ENCODE measurements around the gene PLEKHG1. TPM values are rescaled to one million over a fixed set of nuclear protein-coding genes. Genes with fewer than 3 reads are reported as not detected.

PLEKHG1 gene
- total RNA-seq, 1 experiment from 2014 or later, result not detected

DNA sequence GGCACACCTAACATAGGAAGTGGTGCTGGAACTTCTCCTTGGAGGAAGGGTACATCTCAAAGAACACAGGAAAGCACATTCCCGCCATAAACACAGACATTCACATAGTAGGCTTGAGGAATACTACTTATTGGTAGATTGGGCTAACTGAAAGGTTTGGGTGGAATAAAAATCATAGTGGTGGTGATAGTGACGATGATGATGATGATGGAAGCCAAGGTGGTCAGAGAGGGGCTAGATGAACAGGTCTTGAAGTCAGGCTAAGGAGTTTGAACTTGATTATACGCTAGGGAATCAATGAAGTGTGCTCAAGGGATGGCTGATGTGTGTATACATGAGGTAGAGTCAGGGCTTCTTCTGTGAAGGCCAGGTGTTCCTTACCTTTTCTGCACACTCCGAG lies 12.0 kb upstream of the PLEKHG1 start:
- in situ Hi-C loops (cut with HindIII; ENCODE audit: low sequenced_read_pairs), result no loop called here
- DNase-seq (ENCODE audit: low spot score), result no peak

DNA sequence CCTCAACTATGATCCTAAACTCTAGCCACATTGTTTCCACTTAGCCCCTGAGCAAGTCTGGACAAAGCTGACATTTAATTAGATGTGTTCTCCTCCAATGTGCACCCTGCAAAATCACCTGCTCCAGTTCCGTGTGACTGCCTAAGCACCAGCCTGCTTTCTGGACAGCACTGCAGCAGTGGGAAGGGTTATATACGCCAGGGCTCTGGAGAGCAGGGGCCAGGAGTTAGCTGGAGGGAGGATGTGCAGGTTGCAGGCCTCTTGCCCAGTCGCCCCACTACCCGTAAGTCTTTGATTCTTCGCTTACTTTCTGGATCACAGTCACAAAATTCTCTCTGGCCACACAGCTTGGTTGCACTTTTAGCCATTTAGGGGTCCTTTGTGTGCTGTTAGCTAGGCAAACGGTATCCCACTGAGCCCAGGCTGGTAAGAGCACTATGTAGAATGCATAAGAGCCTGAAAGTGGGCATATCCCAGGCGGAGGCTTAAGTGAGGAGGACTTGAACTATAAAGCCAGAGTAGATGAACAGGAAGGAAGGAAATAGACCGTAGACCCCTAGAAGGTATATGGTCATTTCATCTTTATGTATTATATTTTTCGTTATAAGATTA lies 10.7 kb upstream of the PLEKHG1 start:
- DNase-seq (ENCODE audit: low spot score), result no peak
- in situ Hi-C loops (cut with HindIII; ENCODE audit: low sequenced_read_pairs), result no loop called here

DNA sequence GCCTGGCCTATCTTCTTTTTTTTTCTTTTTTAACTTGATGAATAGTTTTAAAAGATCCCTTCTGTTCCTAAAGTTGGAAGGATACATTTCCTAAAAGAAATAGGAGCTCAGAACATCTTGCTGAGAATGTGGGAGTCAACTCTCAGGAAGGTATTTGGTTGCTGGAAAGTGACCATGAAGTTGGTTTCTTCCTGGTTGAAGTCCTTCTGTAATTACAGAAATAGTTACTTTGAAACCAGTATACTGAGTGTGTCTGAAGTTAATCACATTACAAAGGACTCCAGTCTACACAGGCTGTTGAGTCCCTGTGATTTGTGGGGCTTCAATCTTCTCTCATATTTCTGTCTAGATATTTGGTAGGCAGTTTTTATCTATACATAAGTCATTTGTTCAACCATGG lies 9.8 kb upstream of the PLEKHG1 start:
- DNase-seq (ENCODE audit: low spot score), result no peak
- in situ Hi-C loops (cut with HindIII; ENCODE audit: low sequenced_read_pairs), result no loop called here

DNA sequence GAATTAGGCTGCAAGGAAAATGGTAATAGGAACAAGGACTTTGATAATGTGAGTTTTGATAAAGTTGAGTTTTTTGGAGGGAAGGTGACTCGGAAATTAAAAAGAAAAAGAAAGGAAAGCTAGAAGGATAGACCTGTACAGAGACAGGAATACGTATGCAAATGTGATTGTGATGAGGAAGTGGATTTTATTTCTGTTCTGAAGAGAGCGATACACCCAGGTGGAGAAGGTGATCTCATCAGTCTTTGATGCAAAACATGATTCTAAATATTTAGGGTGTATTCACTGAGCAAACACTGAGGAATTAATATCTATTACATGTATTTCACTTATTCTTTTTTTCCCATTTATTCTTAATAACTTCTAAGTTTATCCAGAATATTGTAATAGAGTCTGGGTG lies 9.2 kb upstream of the PLEKHG1 start:
- no peak for DNase-seq (ENCODE audit: low spot score)
- in situ Hi-C loops (cut with HindIII; ENCODE audit: low sequenced_read_pairs), result no loop called here

DNA sequence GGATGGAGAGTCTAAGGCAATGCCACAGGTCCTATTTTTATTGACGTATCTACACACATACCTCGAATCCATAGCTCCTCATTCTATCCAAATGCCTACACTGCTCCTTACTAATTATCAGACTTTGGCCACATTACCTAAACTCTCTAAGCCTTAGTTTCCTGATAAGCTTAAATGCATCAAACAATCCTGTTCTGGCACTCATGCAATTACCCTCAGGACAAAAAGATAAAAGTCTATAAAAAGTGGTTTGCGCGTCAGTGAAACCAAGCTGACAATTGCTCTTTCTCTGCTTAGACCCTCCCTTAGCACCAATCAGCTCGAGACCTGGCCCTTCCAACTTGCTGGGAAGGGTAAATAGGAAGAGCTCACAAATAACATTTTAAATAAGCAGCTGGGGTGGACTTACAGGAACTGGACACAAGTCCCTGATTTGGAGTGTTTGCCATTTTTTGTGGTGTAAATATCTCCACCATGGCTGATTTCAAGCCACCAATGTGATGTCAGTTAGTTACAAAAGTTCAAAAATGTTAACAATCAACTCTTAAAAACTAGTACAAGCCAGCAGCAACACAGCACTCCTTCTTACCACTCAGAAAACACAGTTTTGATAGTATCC lies 7.2 kb upstream of the PLEKHG1 start:
- DNase-seq (ENCODE audit: low spot score), result no peak
- in situ Hi-C loops (cut with HindIII; ENCODE audit: low sequenced_read_pairs), result no loop called here

DNA sequence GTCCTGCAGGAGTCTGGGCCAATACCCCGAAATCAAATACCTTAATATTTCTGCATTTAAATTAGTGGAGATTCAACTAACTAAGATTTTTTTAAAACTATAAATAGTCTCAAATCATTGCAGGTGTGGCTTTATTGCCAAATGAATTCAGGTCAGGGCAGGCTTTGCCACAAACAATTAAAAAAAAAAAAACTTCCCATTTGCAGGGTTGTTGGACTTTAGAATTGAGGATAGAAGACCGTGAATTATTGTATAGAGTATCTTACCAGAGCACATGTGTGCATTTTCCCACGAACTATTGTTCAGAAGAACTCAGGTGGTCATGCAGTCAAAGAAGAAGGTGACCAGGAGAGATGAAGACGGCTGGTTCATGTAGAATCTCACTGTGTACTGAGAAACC lies 6.6 kb upstream of the PLEKHG1 start:
- in situ Hi-C loops (cut with HindIII; ENCODE audit: low sequenced_read_pairs), result no loop called here
- no peak for DNase-seq (ENCODE audit: low spot score)

DNA sequence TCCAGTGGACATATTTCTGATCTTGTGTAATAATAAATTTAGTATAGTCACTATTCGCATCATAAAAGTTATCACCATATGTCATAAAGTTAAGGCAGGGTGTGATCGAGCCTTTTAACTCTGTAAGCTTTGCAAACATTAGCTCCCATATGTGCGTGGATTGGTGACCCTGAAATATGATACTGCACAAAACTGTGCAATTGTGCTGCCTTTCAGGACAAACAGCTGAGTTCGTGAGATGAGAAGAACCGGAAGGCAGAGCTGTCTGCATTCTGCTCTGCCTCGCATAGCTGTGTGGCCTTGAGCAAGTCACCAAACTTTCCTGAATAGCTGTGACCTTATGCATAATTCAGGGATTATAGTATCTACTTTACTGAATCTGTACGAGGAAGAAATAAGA lies 3.2 kb upstream of the PLEKHG1 start:
- in situ Hi-C loops (cut with HindIII; ENCODE audit: low sequenced_read_pairs), result no loop called here
- DNase-seq (ENCODE audit: low spot score), result no peak

DNA sequence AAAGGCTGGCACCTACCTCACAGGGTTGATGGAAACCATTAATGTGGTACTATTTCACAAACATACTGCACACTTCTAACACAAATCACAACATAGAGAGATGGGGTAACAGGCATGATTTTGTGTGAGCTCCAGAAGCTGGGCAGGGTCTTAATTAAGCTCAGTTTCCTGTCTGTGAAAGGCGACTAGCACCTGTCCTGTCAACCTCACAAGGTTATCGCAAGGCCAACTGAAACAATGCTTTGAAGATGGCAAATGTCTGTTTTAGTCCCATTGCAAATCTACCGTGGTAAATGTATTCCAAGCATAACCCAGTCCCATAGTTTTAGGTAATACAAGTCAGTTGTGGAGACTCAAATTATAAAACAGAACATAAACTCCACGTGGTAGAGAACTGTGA lies 1.3 kb upstream of the PLEKHG1 start:
- in situ Hi-C loops (cut with HindIII; ENCODE audit: low sequenced_read_pairs), result no loop called here
- no peak for DNase-seq (ENCODE audit: low spot score)

DNA sequence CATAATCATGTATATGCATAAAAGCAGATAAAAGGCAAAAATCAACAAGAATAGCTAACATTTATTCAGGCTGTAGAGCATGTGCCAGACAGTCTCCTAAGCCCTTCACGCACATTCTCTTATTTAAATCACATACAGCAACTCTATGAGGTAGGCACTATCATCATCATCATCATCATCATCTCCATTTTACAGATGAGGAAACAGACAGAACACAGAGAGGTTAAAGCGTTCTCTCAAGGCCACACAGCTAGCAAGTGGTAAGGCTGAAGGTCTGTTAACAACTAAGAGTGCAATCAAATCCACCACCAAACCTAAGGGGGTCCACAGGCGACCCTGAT lies 857 bp upstream of the PLEKHG1 start:
- in situ Hi-C loops (cut with HindIII; ENCODE audit: low sequenced_read_pairs), result no loop called here
- DNase-seq (ENCODE audit: low spot score), result no peak

DNA sequence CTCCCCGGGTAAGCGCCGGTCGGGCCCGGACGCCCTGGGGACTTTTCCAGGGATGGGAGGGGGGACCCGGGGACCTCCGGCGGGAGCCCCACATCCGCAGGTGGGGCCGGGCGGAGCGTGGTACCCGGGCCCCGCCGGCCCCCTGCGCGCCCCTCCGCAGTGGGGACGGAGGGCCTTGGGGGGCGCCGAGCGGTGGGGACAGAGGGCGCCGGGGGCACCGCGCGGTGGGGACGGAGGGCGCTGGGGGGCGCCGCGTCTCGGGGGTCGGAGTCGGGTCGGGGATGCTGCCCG lies 270 bp downstream of the PLEKHG1 start:
- DNase-seq (ENCODE audit: low spot score), result no peak
- in situ Hi-C loops (cut with HindIII; ENCODE audit: low sequenced_read_pairs), result no loop called here

DNA sequence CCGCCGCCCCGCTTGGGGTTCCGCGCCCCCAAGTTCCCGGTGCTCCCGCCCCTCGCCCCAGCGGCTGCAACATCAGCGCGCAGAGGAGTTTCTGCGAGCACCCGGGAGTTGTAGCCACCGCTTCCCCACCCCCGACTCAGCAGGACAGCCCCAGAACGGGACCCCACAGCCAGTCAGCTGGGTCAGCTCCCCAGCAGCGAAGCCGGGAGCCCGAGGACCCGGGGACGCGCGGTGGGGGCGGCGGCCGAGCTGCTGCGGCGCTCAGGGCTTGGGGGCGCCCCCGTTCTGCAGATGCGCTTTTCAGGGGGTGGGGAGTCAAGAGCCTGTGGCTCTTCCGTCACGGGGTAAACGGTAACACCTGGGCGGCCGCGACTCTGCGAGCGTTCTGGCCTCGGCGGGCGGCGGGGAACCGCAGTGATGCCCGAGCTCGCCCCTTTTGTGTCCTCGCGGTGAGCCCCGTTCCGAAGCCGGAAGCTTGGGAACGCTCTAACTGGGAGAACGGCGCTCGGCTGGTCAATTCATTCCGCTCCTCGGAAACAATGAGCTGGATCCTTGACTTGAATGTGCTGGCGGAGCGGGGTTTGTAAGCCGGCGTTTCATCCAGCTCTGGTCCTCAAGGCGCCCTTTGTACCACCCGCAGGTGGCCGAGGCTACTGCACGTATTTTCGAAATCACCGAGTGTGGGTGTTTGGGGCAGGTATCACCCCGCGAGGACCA lies 774 bp downstream of the PLEKHG1 start:
- in situ Hi-C loops (cut with HindIII; ENCODE audit: low sequenced_read_pairs), result no loop called here

DNA sequence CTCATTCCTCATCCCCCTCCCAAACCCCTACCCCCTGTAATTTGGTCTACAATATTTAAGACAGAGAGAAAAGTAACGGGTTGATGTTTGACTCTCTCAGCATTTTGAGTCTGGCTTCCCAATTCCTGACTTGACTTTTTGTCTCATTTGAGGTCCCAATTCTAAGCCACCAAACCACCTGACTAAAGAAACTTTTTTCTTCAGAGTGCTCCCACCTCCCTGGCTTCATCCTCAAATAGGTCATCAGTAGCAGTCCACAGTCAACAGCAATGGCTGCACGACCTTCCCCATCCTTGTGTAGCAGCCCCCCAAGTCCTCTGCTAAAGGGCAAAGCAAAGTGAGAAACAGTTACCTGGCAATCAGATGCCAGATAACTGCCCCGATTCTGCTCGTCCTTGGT lies 1.8 kb downstream of the PLEKHG1 start:
- in situ Hi-C loops (cut with HindIII; ENCODE audit: low sequenced_read_pairs), result no loop called here
- DNase-seq (ENCODE audit: low spot score), result no peak

More for the DNA sequence above, 774 bp downstream of the PLEKHG1 start:
- DNase-seq (ENCODE audit: low spot score), result peak; percentile 50

DNA sequence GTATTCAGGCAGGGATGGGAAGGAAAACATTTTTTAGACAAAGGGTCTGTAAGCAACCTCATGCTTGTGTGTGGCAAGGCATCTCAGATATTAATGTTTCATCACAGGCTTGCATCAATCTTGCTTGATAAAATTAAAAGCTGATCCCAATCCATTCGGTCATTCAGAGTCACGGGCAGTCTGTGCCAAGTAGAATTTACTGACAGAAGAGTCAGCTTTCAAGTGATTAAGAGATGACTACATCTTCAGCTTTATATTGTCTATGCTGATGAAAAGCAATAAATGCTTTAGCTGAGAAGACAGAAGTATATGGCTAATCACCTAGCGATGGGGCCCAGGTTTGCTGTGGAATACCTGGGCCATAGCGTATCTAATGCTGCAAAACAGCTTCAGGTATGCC lies 3.5 kb downstream of the PLEKHG1 start:
- in situ Hi-C loops (cut with HindIII; ENCODE audit: low sequenced_read_pairs), result no loop called here
- no peak for DNase-seq (ENCODE audit: low spot score)

DNA sequence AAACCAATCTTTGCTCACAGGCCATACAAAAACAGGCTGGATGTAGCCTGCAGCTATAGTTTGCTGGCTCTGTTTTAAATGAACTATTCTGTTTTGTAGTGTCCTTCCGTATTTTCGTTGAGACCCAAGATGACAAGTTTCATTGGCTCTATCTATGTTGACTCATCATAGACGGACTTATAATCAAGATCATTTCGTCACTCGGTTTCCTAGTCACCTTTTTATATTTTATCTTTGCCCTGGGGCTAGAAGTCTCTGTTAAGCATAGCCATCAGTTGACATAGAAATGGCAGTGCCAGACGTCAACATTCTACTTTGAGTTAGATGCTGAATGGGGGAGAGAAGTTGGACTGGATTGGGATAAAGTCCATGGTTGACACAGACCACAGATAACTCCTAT lies 4.8 kb downstream of the PLEKHG1 start:
- in situ Hi-C loops (cut with HindIII; ENCODE audit: low sequenced_read_pairs), result no loop called here
- DNase-seq (ENCODE audit: low spot score), result no peak

DNA sequence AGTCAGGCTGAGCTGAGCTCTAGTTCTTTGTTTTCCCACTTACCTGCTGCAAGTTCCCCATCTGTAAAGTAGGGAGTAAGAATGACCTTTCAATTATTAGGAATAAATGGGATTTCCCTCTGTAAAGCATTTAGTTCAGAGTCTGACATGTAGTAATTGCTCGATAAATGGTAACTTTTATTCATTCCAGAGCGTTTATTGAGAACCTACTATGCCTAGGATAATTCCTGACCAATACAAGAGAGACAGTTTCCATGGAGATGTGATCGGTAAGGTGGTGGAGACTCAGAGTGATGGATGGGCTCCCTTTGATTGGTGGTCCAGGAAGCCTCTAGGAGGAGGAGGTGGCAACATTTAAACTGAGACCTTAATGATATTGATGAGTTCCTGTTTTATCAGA lies 5.6 kb downstream of the PLEKHG1 start:
- in situ Hi-C loops (cut with HindIII; ENCODE audit: low sequenced_read_pairs), result no loop called here
- no peak for DNase-seq (ENCODE audit: low spot score)

DNA sequence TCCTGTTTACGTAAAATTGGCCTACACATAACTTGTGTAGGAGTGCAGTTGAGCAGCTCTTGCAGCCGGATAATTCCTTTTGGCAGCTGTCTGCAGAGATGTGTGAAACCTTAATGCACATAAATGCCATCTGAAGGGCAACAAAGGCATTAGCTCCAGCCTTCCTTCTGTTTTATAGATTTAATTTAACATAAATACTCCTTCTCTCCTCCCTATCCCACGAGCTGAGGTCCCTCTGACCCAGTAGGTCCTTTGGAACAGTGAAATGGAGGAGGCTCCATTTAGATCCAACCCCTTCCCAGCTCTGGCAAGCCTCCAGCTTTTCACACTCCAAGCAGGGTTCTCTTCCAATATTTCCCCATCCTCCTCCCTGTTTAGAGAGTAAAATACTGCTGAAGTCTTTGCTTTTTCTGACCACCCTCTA lies 6.5 kb downstream of the PLEKHG1 start:
- in situ Hi-C loops (cut with HindIII; ENCODE audit: low sequenced_read_pairs), result no loop called here
- no peak for DNase-seq (ENCODE audit: low spot score)

DNA sequence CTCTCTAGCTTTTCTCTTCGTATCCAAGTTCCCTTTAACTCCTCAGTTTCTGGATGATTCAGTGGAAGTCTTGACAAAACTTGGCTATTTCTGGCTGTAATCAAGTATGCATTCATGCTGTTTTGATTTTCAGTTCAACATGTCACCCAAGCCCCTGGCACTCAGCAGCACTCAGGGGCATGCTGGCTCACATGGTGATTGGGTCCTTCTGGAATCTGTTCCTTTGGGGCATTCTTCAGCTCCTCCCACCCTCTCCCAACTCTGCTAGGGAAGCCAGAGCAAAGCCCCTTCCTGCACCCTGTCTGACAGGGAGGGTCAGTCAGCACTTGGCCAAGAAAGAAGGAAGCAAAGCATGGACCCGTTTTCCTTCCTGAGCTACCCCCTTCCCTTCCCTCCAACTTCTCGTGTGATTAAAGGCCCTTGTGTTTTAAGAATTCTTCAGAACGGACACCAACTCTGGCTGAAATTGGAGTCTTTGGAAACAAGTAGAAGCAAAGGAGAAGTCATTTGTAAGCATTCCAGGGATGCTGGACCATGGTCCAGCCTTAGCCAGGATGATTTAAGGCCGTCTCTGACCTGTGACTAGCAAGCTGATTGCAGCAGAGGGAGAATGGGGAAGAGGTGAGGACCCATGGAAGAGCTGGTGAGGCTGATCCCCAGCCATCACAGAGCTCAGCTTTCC lies 7.1 kb downstream of the PLEKHG1 start:
- in situ Hi-C loops (cut with HindIII; ENCODE audit: low sequenced_read_pairs), result no loop called here

DNA sequence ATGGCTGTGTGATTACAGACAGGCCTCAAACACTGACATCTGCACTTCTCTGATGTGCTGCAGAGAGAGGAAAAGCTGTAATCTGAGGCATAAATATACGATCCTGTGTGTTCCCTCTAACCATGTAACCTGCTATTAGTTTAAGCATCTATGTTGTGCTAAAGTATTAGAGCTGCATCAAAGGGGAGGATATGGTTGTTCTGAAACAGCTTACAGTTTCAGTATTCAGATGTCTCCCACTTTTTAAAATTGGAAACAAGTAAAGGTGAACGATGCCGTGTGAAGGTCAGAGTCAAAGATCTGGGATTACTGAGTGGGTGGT lies 7.6 kb downstream of the PLEKHG1 start:
- in situ Hi-C loops (cut with HindIII; ENCODE audit: low sequenced_read_pairs), result no loop called here
- DNase-seq (ENCODE audit: low spot score), result no peak

More for the DNA sequence above, 7.1 kb downstream of the PLEKHG1 start:
- DNase-seq (ENCODE audit: low spot score), result no peak

DNA sequence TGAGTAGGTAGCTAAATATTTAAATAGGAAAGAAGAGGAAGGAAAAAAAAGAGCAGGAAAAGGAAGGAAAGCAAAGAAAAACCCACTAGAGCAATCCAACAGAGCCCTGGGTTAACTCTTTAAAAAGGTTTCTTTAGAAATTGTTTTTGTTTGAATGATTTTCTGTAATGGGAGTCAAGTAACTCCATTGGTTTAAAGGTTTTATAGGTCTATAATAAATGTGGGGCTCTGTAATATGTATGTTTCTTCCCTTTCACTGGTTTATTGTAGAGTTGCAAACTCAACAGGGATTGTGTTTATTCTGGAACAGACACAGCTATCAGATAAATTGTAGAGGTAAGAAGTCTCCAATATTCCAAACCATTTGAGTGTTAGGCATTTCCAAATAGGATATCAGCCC lies 10.9 kb downstream of the PLEKHG1 start:
- in situ Hi-C loops (cut with HindIII; ENCODE audit: low sequenced_read_pairs), result no loop called here
- no peak for DNase-seq (ENCODE audit: low spot score)

DNA sequence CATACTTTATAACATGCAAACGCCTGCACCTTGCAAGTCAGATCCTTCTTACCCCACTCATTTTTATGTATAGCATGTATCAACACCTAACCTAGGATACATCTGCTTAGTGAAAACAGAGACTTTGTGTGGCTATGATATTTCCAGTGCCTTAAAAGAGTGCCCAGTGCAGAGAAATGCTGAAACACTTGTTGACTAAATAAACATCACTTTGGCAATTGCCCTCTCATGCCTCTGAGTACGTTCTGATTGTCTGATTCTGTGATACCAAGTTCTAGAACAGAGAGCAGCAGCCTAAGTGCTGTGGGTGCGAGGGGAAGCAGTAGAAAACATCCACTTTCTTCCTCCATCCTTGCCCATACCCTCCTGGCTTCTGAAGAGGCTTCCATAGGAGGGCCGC lies 13.6 kb downstream of the PLEKHG1 start:
- DNase-seq (ENCODE audit: low spot score), result no peak
- in situ Hi-C loops (cut with HindIII; ENCODE audit: low sequenced_read_pairs), result no loop called here

DNA sequence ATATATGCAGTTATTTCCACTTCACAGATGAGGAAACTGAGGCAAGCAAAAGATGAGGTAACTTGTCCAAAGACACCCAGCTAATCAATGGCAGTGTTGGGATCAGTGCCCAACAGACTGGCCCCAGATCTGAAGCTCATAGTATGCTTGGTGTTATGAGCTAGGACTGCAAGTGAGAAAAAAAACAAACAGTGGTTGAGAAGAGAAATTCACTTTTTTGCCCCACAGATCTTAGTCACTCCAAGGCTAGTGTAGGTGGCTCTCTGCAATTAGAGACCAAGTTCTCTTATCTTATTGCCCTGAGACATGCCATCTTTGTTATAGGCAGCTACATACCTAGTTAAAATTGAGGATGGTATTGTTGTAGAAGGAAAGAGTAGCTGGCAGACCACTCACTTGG lies 16.3 kb downstream of the PLEKHG1 start:
- DNase-seq (ENCODE audit: low spot score), result no peak
- in situ Hi-C loops (cut with HindIII; ENCODE audit: low sequenced_read_pairs), result no loop called here
